D341Med (cell line): ENCODE data around the gene NRAS.

Source experiments
- DNase-seq: peaks from one replicate; pipeline ENCODE4 v3.0.0; 2012; ENCODE audit warnings: low spot score

NRAS gene

GRCh38 chr1:114725230-114725629, 8.7 kb upstream of the NRAS start:
- DNase-seq, result no peak

GRCh38 chr1:114723915-114724314, 7.3 kb upstream of the NRAS start:
- no peak for DNase-seq

GRCh38 chr1:114723457-114723856, 6.9 kb upstream of the NRAS start:
- no peak for DNase-seq

GRCh38 chr1:114720492-114720891, 3.9 kb upstream of the NRAS start:
- DNase-seq, result no peak

GRCh38 chr1:114719424-114719787, 2.8 kb upstream of the NRAS start:
- DNase-seq, result no peak

GRCh38 chr1:114718661-114719423, 2.3 kb upstream of the NRAS start:
- no peak for DNase-seq

GRCh38 chr1:114715952-114716303, 643 bp downstream of the NRAS start:
- DNase-seq, result peak; percentile 42

- no peak for DNase-seq
These were observed 3.6 kb downstream of the NRAS start for GRCh38 chr1:114712977-114713376.

GRCh38 chr1:114710360-114710759, 6.2 kb downstream of the NRAS start:
- no peak for DNase-seq

GRCh38 chr1:114707604-114708003, 9.0 kb downstream of the NRAS start:
- no peak for DNase-seq

GRCh38 chr1:114703242-114703641, 13.3 kb downstream of the NRAS start:
- no peak for DNase-seq

GRCh38 chr1:114702737-114703136, 13.8 kb downstream of the NRAS start:
- DNase-seq, result no peak

GRCh38 chr1:114701931-114702330, 14.6 kb downstream of the NRAS start:
- no peak for DNase-seq

GRCh38 chr1:114700036-114700600, 16.5 kb downstream of the NRAS start:
- no peak for DNase-seq

GRCh38 chr1:114696810-114697209, 19.8 kb downstream of the NRAS start:
- no peak for DNase-seq

GRCh38 chr1:114695430-114696058, 21.0 kb downstream of the NRAS start, which contains the start of gene AMPD1:
TSS of gene AMPD1 (minus strand) at chr1:114695546. CDS start at chr1:114695471, 75 bp downstream.
- no peak for DNase-seq

- no peak for DNase-seq
These were observed 21.8 kb downstream of the NRAS start for GRCh38 chr1:114694540-114695310.

GRCh38 chr1:114692947-114693346, 23.6 kb downstream of the NRAS start:
- DNase-seq, result no peak

- no peak for DNase-seq
These were observed 25.5 kb downstream of the NRAS start for GRCh38 chr1:114691061-114691460.

GRCh38 chr1:114690148-114690547, 26.4 kb downstream of the NRAS start:
- no peak for DNase-seq

- no peak for DNase-seq
These were observed 28.0 kb downstream of the NRAS start for GRCh38 chr1:114688526-114688925.

GRCh38 chr1:114685851-114686250, 30.7 kb downstream of the NRAS start:
- no peak for DNase-seq

GRCh38 chr1:114677691-114678090, 38.9 kb downstream of the NRAS start:
- DNase-seq, result no peak
